Measurements from ENCODE around the gene HSPA4L. TPM values are rescaled to one million over a fixed set of nuclear protein-coding genes. Genes with fewer than 3 reads are reported as not detected.

Gene HSPA4L
- total RNA-seq, 1 donor from 2014 or later = 1.6 TPM

DNA sequence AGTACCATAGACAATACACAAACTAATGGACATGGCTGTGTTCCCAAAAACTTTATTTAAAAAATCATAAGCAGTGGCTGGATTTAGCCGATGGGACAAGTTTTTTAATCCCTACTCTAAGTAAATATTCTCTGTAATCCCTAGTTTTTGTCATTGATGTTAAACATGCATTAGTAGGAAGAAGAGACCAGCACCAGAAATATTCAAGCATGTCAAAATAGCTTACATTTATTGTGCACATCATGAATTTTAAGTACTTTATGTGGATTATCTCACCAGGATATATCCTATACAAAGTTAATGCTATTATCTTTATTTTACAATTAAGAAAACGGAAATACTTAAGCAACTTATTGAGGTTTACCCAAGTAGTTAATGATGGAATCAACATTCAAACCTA lies 46.0 kb downstream of the HSPA4L start:
- H3K36me3 ChIP-seq (ENCODE audit: control insufficient read depth in 3 of 3, insufficient read depth in 3 of 3, low read length in 3 of 3) = peaks cover 0 to 4% (median 0%) of the 10 kb centered on the region in 3 donors
- no peak overlapping the region for H3K4me3 ChIP-seq (ENCODE audit: low read length in 3 of 3)
- no peaks in the 10 kb centered on the region for H3K27me3 ChIP-seq (ENCODE audit: control insufficient read depth in 3 of 3, insufficient read depth in 3 of 3, low read length in 3 of 3)
- no peaks in the 10 kb centered on the region for H3K4me1 ChIP-seq (ENCODE audit: control insufficient read depth in 3 of 3, insufficient read depth in 3 of 3, low read length in 3 of 3)
- no peak overlapping the region for H3K27ac ChIP-seq (ENCODE audit: low read depth, low read length)
- no peak overlapping the region for H3K9ac ChIP-seq (ENCODE audit: low read depth in 1 of 3, low read length in 3 of 3)
- H3K9me3 ChIP-seq (ENCODE audit: control insufficient read depth in 3 of 3, low read length in 3 of 3) = no peaks in the 10 kb centered on the region

DNA sequence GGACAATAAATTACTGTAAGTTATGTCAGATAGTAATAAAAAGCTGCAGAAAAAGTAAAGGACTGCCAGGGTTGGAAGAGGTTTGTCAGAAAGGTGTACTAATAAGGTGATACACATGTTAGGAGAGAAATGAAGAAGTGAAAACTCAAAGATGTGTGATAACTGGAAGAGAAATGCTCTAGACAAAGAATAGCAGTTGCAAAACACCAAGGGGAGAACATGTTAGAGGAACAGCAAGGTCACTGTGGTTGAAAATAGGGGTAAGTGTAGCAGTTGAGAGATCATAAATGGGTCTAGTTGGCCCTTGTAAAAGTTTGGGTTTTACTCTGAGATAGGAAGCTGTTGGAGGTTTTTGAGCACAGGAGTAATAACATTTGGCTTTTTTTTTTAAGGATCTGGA lies 46.9 kb downstream of the HSPA4L start:
- Histone ChIP-seq H3K9ac (ENCODE audit: low read depth in 1 of 3, low read length in 3 of 3) (no peak overlapping the region), H3K27me3 (ENCODE audit: control insufficient read depth in 3 of 3, insufficient read depth in 3 of 3, low read length in 3 of 3) (no peaks in the 10 kb centered on the region), H3K9me3 (ENCODE audit: control insufficient read depth in 3 of 3, low read length in 3 of 3) (no peaks in the 10 kb centered on the region), H3K27ac (ENCODE audit: low read depth, low read length) (no peak overlapping the region), H3K4me3 (ENCODE audit: low read length in 3 of 3) (no peak overlapping the region), H3K4me1 (ENCODE audit: control insufficient read depth in 3 of 3, insufficient read depth in 3 of 3, low read length in 3 of 3) (no peaks in the 10 kb centered on the region), H3K36me3 (ENCODE audit: control insufficient read depth in 3 of 3, insufficient read depth in 3 of 3, low read length in 3 of 3) (no peaks in the 10 kb centered on the region)

DNA sequence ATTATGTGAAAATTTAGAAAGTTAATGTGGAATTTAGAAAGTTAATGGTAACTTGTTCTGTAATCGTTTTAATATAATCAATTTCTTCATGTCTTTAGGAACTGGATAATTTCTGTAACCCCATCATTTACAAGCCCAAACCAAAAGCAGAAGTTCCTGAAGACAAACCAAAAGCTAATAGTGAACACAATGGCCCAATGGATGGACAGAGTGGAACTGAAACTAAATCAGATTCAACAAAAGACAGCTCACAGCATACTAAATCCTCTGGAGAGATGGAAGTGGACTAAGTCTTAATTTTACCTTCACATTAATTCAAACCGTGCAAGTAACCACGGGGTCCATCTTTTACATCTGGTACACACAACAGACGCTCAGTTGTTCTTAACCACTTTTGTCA lies 50.5 kb downstream of the HSPA4L start:
- Histone ChIP-seq H3K4me3 (ENCODE audit: low read length in 3 of 3) (no peak overlapping the region), H3K9ac (ENCODE audit: low read depth in 1 of 3, low read length in 3 of 3) (no peak overlapping the region), H3K27me3 (ENCODE audit: control insufficient read depth in 3 of 3, insufficient read depth in 3 of 3, low read length in 3 of 3) (no peaks in the 10 kb centered on the region), H3K4me1 (ENCODE audit: control insufficient read depth in 3 of 3, insufficient read depth in 3 of 3, low read length in 3 of 3) (no peaks in the 10 kb centered on the region), H3K36me3 (ENCODE audit: control insufficient read depth in 3 of 3, insufficient read depth in 3 of 3, low read length in 3 of 3) (no peaks in the 10 kb centered on the region), H3K9me3 (ENCODE audit: control insufficient read depth in 3 of 3, low read length in 3 of 3) (no peaks in the 10 kb centered on the region), H3K27ac (ENCODE audit: low read depth, low read length) (no peak overlapping the region)

DNA sequence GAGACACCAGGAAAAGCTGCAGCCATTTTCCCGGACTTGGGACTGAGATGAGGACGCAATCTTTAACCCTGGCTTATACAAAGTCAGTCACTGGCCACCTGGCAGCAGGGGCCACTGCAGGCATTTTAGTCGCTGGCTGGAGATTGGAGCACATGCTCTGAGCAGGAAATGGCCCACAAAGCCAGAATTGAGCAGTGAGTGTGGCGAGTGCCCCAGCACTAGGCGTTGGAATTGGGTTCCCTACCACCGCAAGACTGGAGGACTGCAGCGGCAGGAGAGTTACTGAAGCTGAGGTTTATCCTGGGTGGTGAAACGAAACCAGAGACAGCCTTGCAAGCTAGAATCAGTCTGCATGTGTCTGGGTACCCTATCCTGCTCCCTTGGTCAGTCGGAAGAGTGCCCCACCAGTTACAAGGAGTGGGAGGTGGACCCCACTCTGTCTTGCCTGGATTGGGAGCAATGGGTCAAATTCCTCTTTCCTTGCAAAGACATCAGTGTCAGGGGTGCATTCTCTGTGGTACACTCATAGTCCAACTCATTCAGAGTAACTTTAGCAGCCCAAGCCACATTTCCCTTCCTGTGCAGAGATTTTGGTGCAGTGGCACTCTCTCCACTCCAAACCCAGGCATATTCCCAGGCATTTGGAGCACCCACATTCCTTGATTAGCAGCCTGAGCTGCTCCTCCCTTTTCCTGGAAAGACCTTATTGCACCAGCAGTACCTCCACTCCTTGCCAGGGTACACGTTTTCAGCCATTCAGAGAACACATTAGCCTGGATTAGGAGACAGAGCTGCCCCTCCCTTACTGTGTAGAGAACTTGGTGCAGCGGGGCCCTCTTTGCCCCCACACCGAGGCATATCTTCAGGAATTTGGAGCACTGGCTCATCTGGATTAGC lies 61.8 kb downstream of the HSPA4L start:
- H3K9ac ChIP-seq (ENCODE audit: low read depth in 1 of 3, low read length in 3 of 3) = no peak overlapping the region
- H3K4me3 ChIP-seq (ENCODE audit: low read length in 3 of 3) = no peak overlapping the region
- H3K27ac ChIP-seq (ENCODE audit: low read depth, low read length) = no peak overlapping the region
- H3K36me3 ChIP-seq (ENCODE audit: control insufficient read depth in 3 of 3, insufficient read depth in 3 of 3, low read length in 3 of 3) = no peaks in the 10 kb centered on the region
- H3K9me3 ChIP-seq (ENCODE audit: control insufficient read depth in 3 of 3, low read length in 3 of 3) = peaks cover 0 to 3% (median 2%) of the 10 kb centered on the region in 3 donors
- no peaks in the 10 kb centered on the region for H3K27me3 ChIP-seq (ENCODE audit: control insufficient read depth in 3 of 3, insufficient read depth in 3 of 3, low read length in 3 of 3)
- no peaks in the 10 kb centered on the region for H3K4me1 ChIP-seq (ENCODE audit: control insufficient read depth in 3 of 3, insufficient read depth in 3 of 3, low read length in 3 of 3)

DNA sequence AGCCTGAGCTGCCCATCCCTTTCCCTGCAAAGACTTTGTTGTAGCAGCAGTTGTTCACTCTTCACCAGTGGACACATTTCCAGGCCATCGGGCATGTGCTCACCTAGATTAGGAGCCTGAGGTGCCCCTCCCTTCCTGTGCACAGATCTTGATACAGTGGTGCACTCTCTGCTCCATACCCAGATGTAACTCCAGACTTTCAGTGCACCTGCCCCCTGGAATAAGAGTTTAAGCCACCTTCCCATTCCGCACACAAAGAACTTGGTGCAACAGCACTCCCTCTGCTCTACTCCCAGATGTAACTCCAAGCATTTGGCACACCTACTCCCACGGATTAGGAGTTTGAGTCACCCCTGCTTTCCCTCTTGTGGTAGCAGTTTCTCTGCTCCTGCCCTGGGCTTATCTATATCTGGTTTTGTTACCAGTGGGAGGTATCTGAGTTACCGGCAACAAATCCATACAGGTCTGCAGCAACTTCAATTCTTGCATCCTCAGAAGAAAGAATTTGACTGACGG lies 62.5 kb downstream of the HSPA4L start:
- Histone ChIP-seq H3K36me3 (ENCODE audit: control insufficient read depth in 3 of 3, insufficient read depth in 3 of 3, low read length in 3 of 3) (no peaks in the 10 kb centered on the region), H3K4me3 (ENCODE audit: low read length in 3 of 3) (no peak overlapping the region), H3K4me1 (ENCODE audit: control insufficient read depth in 3 of 3, insufficient read depth in 3 of 3, low read length in 3 of 3) (no peaks in the 10 kb centered on the region), H3K27me3 (ENCODE audit: control insufficient read depth in 3 of 3, insufficient read depth in 3 of 3, low read length in 3 of 3) (no peaks in the 10 kb centered on the region), H3K27ac (ENCODE audit: low read depth, low read length) (no peak overlapping the region), H3K9ac (ENCODE audit: low read depth in 1 of 3, low read length in 3 of 3) (no peak overlapping the region), H3K9me3 (ENCODE audit: control insufficient read depth in 3 of 3, low read length in 3 of 3) (peaks cover 1 to 3% (median 2%) of the 10 kb centered on the region in 3 donors)

DNA sequence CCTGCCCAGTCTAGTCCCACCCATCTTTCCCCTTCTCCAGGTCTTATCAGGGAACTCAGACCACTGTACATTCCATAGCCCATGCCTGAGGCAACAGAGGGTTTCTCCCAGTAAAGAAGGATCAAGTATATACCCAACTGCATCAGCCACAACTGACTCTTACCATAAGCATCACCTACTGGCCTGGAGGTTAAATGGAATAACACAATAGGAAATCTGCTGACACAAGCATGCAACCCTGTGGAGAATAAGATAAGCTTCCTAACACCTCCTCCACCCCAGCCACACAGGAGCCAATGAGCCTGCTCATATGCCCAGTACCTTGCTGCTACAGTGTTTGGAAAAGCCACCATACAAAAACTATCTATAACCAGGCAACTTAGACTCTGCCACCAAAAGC lies 63.9 kb downstream of the HSPA4L start:
- Histone ChIP-seq H3K4me3 (ENCODE audit: low read length in 3 of 3) (no peak overlapping the region), H3K4me1 (ENCODE audit: control insufficient read depth in 3 of 3, insufficient read depth in 3 of 3, low read length in 3 of 3) (no peaks in the 10 kb centered on the region), H3K9ac (ENCODE audit: low read depth in 1 of 3, low read length in 3 of 3) (no peak overlapping the region), H3K9me3 (ENCODE audit: control insufficient read depth in 3 of 3, low read length in 3 of 3) (peaks cover 3 to 5% (median 3%) of the 10 kb centered on the region in 3 donors), H3K36me3 (ENCODE audit: control insufficient read depth in 3 of 3, insufficient read depth in 3 of 3, low read length in 3 of 3) (no peaks in the 10 kb centered on the region), H3K27ac (ENCODE audit: low read depth, low read length) (no peak overlapping the region), H3K27me3 (ENCODE audit: control insufficient read depth in 3 of 3, insufficient read depth in 3 of 3, low read length in 3 of 3) (no peaks in the 10 kb centered on the region)

DNA sequence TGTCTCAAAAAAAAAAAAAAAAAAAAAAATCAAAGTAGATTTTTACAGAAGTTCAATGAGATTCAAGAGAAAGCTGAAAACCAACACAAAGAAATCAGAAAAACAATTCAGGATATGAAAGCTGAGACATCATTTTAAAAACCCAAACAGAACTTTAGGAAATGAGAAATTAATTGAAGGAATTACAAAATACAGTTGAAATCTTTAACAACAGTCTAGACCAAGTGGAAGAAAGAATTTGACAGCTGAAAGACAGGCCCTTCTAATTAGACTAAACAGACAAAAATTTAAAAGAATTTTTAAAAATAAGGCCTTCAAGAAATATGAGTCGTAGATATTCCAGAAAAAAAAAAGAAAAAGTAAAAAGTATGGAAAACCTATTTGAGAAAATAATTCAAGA lies 64.6 kb downstream of the HSPA4L start:
- Histone ChIP-seq H3K4me3 (ENCODE audit: low read length in 3 of 3) (no peak overlapping the region), H3K4me1 (ENCODE audit: control insufficient read depth in 3 of 3, insufficient read depth in 3 of 3, low read length in 3 of 3) (no peaks in the 10 kb centered on the region), H3K27ac (ENCODE audit: low read depth, low read length) (no peak overlapping the region), H3K9me3 (ENCODE audit: control insufficient read depth in 3 of 3, low read length in 3 of 3) (peaks cover 3 to 5% (median 3%) of the 10 kb centered on the region in 3 donors), H3K36me3 (ENCODE audit: control insufficient read depth in 3 of 3, insufficient read depth in 3 of 3, low read length in 3 of 3) (no peaks in the 10 kb centered on the region), H3K9ac (ENCODE audit: low read depth in 1 of 3, low read length in 3 of 3) (no peak overlapping the region), H3K27me3 (ENCODE audit: control insufficient read depth in 3 of 3, insufficient read depth in 3 of 3, low read length in 3 of 3) (no peaks in the 10 kb centered on the region)

DNA sequence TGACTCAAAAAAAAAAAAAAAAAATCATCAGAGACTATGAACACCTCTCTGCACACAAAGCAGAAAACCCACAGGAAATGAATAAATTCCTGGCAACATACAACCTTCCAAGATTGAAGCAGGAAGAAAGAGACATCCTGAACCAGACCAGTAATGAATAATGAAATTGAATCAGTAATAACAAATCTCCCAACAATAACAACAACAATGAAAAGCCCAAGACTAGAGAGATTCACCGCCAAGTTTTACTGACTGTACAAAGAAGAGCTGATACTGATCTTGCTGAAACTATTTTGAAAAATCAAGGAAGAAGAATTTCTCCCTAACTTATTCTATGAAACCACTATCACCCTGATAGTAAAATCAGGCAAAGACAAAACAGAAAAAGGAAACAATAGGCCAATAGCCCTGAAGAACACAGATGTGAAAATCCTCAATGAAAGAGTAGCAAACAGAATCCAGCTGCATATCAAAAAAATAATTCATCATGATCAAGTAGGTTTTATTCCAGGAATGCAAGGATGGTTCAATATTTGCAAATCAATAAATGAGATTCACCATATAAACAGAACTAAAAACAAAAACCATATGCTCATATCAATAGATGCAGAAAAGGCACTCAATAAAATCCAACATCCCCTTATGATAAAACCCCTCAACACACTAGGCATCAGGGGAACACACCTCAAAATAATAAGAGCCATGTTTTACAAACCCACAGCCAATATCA lies 67.5 kb downstream of the HSPA4L start:
- H3K4me3 ChIP-seq (ENCODE audit: low read length in 3 of 3) = no peak overlapping the region
- no peaks in the 10 kb centered on the region for H3K4me1 ChIP-seq (ENCODE audit: control insufficient read depth in 3 of 3, insufficient read depth in 3 of 3, low read length in 3 of 3)
- H3K9me3 ChIP-seq (ENCODE audit: control insufficient read depth in 3 of 3, low read length in 3 of 3) = peaks cover 3 to 6% (median 3%) of the 10 kb centered on the region in 3 donors
- H3K27ac ChIP-seq (ENCODE audit: low read depth, low read length) = no peak overlapping the region
- no peaks in the 10 kb centered on the region for H3K27me3 ChIP-seq (ENCODE audit: control insufficient read depth in 3 of 3, insufficient read depth in 3 of 3, low read length in 3 of 3)
- H3K9ac ChIP-seq (ENCODE audit: low read depth in 1 of 3, low read length in 3 of 3) = no peak overlapping the region
- no peaks in the 10 kb centered on the region for H3K36me3 ChIP-seq (ENCODE audit: control insufficient read depth in 3 of 3, insufficient read depth in 3 of 3, low read length in 3 of 3)

DNA sequence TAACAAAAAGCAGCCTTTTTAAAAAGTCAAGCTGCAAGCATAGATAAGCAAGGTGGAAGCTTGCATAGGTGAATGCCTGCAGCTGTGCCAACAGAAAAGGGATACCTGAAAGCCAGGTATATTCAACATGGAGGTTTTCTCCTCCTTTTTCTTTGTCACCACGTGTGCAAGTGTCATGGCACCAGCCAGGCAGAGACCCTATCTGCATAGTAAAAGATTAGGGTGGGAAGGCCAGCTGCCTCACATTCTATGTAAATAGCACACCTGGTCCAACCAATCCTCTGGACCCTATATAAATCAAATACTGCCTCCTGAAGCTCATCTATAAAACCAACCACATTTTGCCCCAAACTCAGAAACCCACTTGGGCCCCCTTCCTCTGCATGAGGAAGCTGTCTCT lies 70.5 kb downstream of the HSPA4L start:
- no peaks in the 10 kb centered on the region for H3K27me3 ChIP-seq (ENCODE audit: control insufficient read depth in 3 of 3, insufficient read depth in 3 of 3, low read length in 3 of 3)
- no peaks in the 10 kb centered on the region for H3K4me1 ChIP-seq (ENCODE audit: control insufficient read depth in 3 of 3, insufficient read depth in 3 of 3, low read length in 3 of 3)
- H3K4me3 ChIP-seq (ENCODE audit: low read length in 3 of 3) = no peak overlapping the region
- H3K36me3 ChIP-seq (ENCODE audit: control insufficient read depth in 3 of 3, insufficient read depth in 3 of 3, low read length in 3 of 3) = no peaks in the 10 kb centered on the region
- H3K9ac ChIP-seq (ENCODE audit: low read depth in 1 of 3, low read length in 3 of 3) = no peak overlapping the region
- H3K27ac ChIP-seq (ENCODE audit: low read depth, low read length) = no peak overlapping the region
- peaks cover 0 to 6% (median 3%) of the 10 kb centered on the region in 3 donors for H3K9me3 ChIP-seq (ENCODE audit: control insufficient read depth in 3 of 3, low read length in 3 of 3)

All from skeletal muscle tissue (tissue), 4 donors.